ENCODE measurements around the gene DCDC2C.
A peak's percentile ranks its signal among the peaks of the same experiment; 100 is the strongest.

DCDC2C gene

DNA sequence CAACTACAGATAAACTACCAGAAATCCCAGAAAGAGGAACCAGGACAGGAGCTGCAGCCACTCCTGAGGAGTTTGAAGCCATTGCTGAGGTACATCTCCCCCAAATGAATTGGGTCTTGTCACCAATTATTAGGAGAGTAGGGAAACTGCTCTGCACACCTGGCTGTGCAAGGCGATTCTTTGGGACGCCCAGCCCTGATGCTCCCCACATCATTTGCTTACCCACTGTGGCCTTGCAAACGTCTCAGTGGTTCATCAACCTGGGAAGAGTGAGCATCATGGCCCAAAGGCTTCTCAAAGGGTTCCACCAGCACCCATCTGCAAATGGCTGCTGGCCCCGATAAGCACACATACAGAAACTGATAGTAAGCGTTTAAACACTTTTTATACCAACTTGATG lies 21.8 kb upstream of the DCDC2C start:
- H3K4me2 ChIP-seq (ENCODE audit: low read length), result no peak overlapping the region
- no peak overlapping the region for H3K9ac ChIP-seq (ENCODE audit: low read length)
- TF ChIP-seq, protein P1, sequence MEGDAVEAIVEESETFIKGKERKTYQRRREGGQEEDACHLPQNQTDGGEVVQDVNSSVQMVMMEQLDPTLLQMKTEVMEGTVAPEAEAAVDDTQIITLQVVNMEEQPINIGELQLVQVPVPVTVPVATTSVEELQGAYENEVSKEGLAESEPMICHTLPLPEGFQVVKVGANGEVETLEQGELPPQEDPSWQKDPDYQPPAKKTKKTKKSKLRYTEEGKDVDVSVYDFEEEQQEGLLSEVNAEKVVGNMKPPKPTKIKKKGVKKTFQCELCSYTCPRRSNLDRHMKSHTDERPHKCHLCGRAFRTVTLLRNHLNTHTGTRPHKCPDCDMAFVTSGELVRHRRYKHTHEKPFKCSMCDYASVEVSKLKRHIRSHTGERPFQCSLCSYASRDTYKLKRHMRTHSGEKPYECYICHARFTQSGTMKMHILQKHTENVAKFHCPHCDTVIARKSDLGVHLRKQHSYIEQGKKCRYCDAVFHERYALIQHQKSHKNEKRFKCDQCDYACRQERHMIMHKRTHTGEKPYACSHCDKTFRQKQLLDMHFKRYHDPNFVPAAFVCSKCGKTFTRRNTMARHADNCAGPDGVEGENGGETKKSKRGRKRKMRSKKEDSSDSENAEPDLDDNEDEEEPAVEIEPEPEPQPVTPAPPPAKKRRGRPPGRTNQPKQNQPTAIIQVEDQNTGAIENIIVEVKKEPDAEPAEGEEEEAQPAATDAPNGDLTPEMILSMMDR (IDR thresholded peaks at IDR 0.05; ENCODE audit: low read depth, low read length), result no peak
- no peak for TF ChIP-seq EZH2phosphoT487 (IDR thresholded peaks at IDR 0.05; ENCODE audit: low read depth)
- H3K4me1 ChIP-seq (ENCODE audit: low read length), result peaks cover 6% of the 10 kb centered on the region
- no peaks in the 10 kb centered on the region for H3K27me3 ChIP-seq (ENCODE audit: low read depth, low read length)
- no peaks in the 10 kb centered on the region for H4K20me1 ChIP-seq (ENCODE audit: insufficient read depth, low read length)
- H3K4me3 ChIP-seq (ENCODE audit: low read length), result no peak overlapping the region
- no peak overlapping the region for H3K27ac ChIP-seq (ENCODE audit: low read length)
- peak overlapping the region; percentile 64; the same call in 1 of the 2 replicates for H2AFZ ChIP-seq (ENCODE audit: low read depth, low read length)
- no peaks in the 10 kb centered on the region for H3K36me3 ChIP-seq (replicated peaks; ENCODE audit: low read depth, low read length)
- no peaks in the 10 kb centered on the region for H3K79me2 ChIP-seq (ENCODE audit: low read length)
- no peaks in the 10 kb centered on the region for H3K9me3 ChIP-seq (ENCODE audit: insufficient read depth, low read length)

DNA sequence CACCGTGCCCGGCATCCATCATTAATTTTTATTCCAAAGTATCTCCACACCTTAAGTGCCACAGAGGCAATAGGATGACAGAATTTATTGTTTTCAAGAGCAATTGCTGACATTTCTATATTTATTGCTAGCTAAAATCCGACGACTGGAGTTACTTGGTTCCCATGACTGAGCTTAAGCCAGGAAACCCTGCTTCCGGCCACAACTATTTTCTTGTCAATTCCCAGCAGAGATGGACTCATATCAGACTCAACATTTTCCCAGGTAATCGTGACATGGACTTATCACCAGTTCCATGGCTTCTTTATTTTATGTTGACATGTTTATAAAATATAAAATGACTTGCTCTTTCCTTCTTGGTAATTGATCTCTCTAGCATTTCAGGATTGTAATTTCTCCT lies 20.6 kb upstream of the DCDC2C start:
- H2AFZ ChIP-seq (ENCODE audit: low read depth, low read length), result no peak overlapping the region
- H3K27ac ChIP-seq (ENCODE audit: low read length), result no peak overlapping the region
- peaks cover 6% of the 10 kb centered on the region for H3K4me1 ChIP-seq (ENCODE audit: low read length)
- no peak overlapping the region for H3K9ac ChIP-seq (ENCODE audit: low read length)
- no peak overlapping the region for H3K4me2 ChIP-seq (ENCODE audit: low read length)
- no peaks in the 10 kb centered on the region for H3K9me3 ChIP-seq (ENCODE audit: insufficient read depth, low read length)
- no peak overlapping the region for H3K4me3 ChIP-seq (ENCODE audit: low read length)
- H3K27me3 ChIP-seq (ENCODE audit: low read depth, low read length), result no peaks in the 10 kb centered on the region
- no peaks in the 10 kb centered on the region for H3K79me2 ChIP-seq (ENCODE audit: low read length)
- no peaks in the 10 kb centered on the region for H3K36me3 ChIP-seq (replicated peaks; ENCODE audit: low read depth, low read length)
- H4K20me1 ChIP-seq (ENCODE audit: insufficient read depth, low read length), result no peaks in the 10 kb centered on the region
- TF ChIP-seq, protein P1 (IDR thresholded peaks at IDR 0.05; ENCODE audit: low read depth, low read length), result no peak
- TF ChIP-seq EZH2phosphoT487 (IDR thresholded peaks at IDR 0.05; ENCODE audit: low read depth), result no peak

DNA sequence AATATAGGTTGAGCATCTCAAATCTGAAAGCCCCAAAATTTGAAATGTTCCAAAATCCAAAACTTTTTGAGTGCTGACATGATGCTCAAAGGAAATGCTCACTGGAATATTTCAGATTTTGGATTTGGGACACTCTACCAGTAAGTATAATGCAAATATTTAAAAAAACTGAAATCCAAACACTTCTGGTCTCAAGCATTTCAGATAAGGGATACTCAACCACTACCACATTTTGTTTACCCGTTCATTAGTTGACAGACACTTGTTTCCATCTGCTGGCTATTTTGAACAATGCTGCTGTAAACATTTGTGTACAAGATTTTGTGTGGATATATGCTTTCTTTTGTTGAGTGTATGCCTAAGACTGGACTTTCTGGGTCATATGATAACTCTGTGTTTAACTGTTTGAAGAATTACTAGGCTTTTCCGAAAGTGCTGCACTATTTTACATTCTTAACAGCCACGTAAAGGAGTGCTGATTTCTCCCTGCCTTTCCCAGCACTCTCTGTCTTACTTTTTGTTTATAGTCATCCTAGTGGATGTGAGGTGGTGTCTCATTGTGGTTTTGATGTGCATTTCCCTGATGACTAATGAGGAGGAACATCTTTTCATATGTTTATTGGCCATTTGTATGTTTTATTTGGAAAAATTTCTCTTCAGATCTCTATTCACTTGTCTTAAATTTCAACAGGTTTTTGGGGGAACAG lies 19.5 kb upstream of the DCDC2C start:
- TF ChIP-seq EZH2phosphoT487 (IDR thresholded peaks at IDR 0.05; ENCODE audit: low read depth), result no peak
- TF ChIP-seq, protein P1 (IDR thresholded peaks at IDR 0.05; ENCODE audit: low read depth, low read length), result no peak
- no peak overlapping the region for H3K27ac ChIP-seq (ENCODE audit: low read length)
- no peak overlapping the region for H3K4me2 ChIP-seq (ENCODE audit: low read length)
- H3K4me1 ChIP-seq (ENCODE audit: low read length), result peaks cover 6% of the 10 kb centered on the region
- no peak overlapping the region for H2AFZ ChIP-seq (ENCODE audit: low read depth, low read length)
- no peak overlapping the region for H3K9ac ChIP-seq (ENCODE audit: low read length)
- H3K36me3 ChIP-seq (replicated peaks; ENCODE audit: low read depth, low read length), result no peaks in the 10 kb centered on the region
- no peaks in the 10 kb centered on the region for H3K79me2 ChIP-seq (ENCODE audit: low read length)
- no peaks in the 10 kb centered on the region for H3K9me3 ChIP-seq (ENCODE audit: insufficient read depth, low read length)
- no peak overlapping the region for H3K4me3 ChIP-seq (ENCODE audit: low read length)
- no peaks in the 10 kb centered on the region for H3K27me3 ChIP-seq (ENCODE audit: low read depth, low read length)
- H4K20me1 ChIP-seq (ENCODE audit: insufficient read depth, low read length), result no peaks in the 10 kb centered on the region

DNA sequence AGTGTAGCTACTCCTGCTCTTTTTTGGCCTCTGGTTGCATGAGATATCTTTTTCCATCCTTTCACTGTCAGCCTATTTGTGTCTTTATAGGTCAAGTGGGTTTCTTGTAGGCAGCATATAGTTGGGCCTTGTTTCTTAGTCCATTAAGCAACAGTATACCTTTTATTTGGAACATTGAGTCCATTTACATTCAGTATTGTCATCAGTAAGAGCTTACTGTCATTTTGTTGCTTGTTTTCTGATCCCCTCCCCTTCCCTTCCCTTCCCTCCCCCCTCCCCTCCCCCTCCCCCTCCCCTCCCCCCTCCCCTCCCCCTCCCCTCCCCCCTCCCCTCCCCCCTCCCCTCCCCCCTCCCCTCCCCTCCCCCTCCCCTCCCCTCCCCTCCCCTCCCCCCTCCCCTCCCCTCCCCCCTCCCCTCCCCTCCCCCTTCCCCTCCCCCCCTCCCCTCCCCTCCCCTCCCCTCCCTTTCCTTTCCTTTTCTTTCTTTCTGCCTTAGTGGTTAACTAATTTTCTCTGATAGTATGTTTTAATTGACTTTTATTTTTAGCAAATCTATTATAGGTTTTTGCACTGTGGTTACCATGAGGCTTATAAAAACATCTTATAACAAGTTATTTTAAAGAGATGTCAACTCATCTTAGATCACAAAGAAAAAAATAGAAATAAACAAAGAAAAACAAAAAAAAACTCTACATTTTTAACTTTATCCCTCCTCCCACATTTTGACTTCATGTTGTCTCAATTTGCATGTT lies 13.2 kb upstream of the DCDC2C start:
- H3K4me1 ChIP-seq (ENCODE audit: low read length), result no peaks in the 10 kb centered on the region
- 0 out of 2 replicates have a peak, but pooled peaks cover 4% of the 10 kb centered on the region for H3K27me3 ChIP-seq (ENCODE audit: low read depth, low read length)
- H3K4me3 ChIP-seq (ENCODE audit: low read length), result no peak overlapping the region
- H3K9ac ChIP-seq (ENCODE audit: low read length), result no peak overlapping the region
- no peaks in the 10 kb centered on the region for H3K79me2 ChIP-seq (ENCODE audit: low read length)
- H3K9me3 ChIP-seq (ENCODE audit: insufficient read depth, low read length), result no peaks in the 10 kb centered on the region
- TF ChIP-seq EZH2phosphoT487 (IDR thresholded peaks at IDR 0.05; ENCODE audit: low read depth), result no peak
- TF ChIP-seq, protein P1 (IDR thresholded peaks at IDR 0.05; ENCODE audit: low read depth, low read length), result no peak
- H3K4me2 ChIP-seq (ENCODE audit: low read length), result no peak overlapping the region
- no peak overlapping the region for H2AFZ ChIP-seq (ENCODE audit: low read depth, low read length)
- no peaks in the 10 kb centered on the region for H3K36me3 ChIP-seq (replicated peaks; ENCODE audit: low read depth, low read length)
- H4K20me1 ChIP-seq (ENCODE audit: insufficient read depth, low read length), result no peaks in the 10 kb centered on the region
- no peak overlapping the region for H3K27ac ChIP-seq (ENCODE audit: low read length)
